RWPE2 (cell line): ENCODE measurements around the gene ZNF727.
"Not testable (repeated sequence)": the region's sequence is repeated elsewhere in the genome, so short reads cannot be mapped to it uniquely, and the experiment has no call there.

Source experiments
- ATAC-seq: fragments of 200-7000 bp; cut with Tn5 transposase; 3 replicates; pipeline ENCODE4 v1.9.1; 2021; ENCODE audit warnings: low read depth
- DNase-seq: peaks from one replicate; pipeline ENCODE4 v3.0.0-alpha.2; 2020; ENCODE audit warnings: low spot score
- H3K27ac ChIP-seq: fragments of 450-650 bp; 2 replicates; pipeline ENCODE4 v1.5.1; 2017; ENCODE audit warnings: mild to moderate bottlenecking; ENCODE audit not compliant: poor library complexity, severe bottlenecking
- H3K27me3 ChIP-seq: fragments of 250-450 bp; sonication (Bioruptor Pico); 2 replicates; pipeline ENCODE4 v1.5.1; 2021; ENCODE audit warnings: mild to moderate bottlenecking, moderate library complexity; ENCODE audit not compliant: insufficient read depth, poor library complexity, severe bottlenecking
- H3K36me3 ChIP-seq: fragments of 250-450 bp; sonication (Bioruptor Pico); 2 replicates; pipeline ENCODE4 v1.5.1; 2020; ENCODE audit warnings: low read depth, mild to moderate bottlenecking, moderate library complexity
- H3K4me1 ChIP-seq: fragments of 250-450 bp; sonication (Bioruptor Pico); 2 replicates; pipeline ENCODE4 v1.5.1; 2021; ENCODE audit warnings: mild to moderate bottlenecking, moderate library complexity; ENCODE audit not compliant: insufficient read depth, poor library complexity, severe bottlenecking
- H3K4me3 ChIP-seq: fragments of 250-450 bp; sonication (Bioruptor Pico); 2 replicates; pipeline ENCODE4 v1.5.1; 2021; ENCODE audit warnings: mild to moderate bottlenecking, moderate library complexity; ENCODE audit not compliant: severe bottlenecking
- H3K9me3 ChIP-seq: fragments of 250-450 bp; sonication (Bioruptor Pico); 2 replicates; pipeline ENCODE4 v1.5.1; 2021; ENCODE audit warnings: mild to moderate bottlenecking, moderate library complexity; ENCODE audit not compliant: severe bottlenecking
- TF ChIP-seq, protein P1 (sequence below): fragments of 450-650 bp; IDR thresholded peaks from one replicate; pipeline ENCODE4 v1.5.1; 2017; ENCODE audit warnings: mild to moderate bottlenecking, moderate library complexity; ENCODE audit not compliant: poor library complexity, severe bottlenecking

ZNF727 gene

GRCh38 chr7:64046041-64046389, 781 bp downstream of the ZNF727 start:
- no peak overlapping the region for H3K4me3 ChIP-seq
- H3K4me1 ChIP-seq: no peaks in the 10 kb centered on the region
- no peak for ATAC-seq
- peaks cover 7% of the 10 kb centered on the region for H3K9me3 ChIP-seq
- no peaks in the 10 kb centered on the region for H3K27me3 ChIP-seq
- TF ChIP-seq, protein P1, sequence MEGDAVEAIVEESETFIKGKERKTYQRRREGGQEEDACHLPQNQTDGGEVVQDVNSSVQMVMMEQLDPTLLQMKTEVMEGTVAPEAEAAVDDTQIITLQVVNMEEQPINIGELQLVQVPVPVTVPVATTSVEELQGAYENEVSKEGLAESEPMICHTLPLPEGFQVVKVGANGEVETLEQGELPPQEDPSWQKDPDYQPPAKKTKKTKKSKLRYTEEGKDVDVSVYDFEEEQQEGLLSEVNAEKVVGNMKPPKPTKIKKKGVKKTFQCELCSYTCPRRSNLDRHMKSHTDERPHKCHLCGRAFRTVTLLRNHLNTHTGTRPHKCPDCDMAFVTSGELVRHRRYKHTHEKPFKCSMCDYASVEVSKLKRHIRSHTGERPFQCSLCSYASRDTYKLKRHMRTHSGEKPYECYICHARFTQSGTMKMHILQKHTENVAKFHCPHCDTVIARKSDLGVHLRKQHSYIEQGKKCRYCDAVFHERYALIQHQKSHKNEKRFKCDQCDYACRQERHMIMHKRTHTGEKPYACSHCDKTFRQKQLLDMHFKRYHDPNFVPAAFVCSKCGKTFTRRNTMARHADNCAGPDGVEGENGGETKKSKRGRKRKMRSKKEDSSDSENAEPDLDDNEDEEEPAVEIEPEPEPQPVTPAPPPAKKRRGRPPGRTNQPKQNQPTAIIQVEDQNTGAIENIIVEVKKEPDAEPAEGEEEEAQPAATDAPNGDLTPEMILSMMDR: no peak
- H3K36me3 ChIP-seq: no peaks in the 10 kb centered on the region
- DNase-seq: no peak
- H3K27ac ChIP-seq: no peak overlapping the region

GRCh38 chr7:64077837-64078698, 32.8 kb downstream of the ZNF727 start:
- not testable (repeated sequence) for H3K4me1 ChIP-seq, H3K4me3 ChIP-seq, H3K27ac ChIP-seq, ATAC-seq, DNase-seq, H3K27me3 ChIP-seq, H3K36me3 ChIP-seq
- peaks cover 19% of the 10 kb centered on the region for H3K9me3 ChIP-seq

DNA sequence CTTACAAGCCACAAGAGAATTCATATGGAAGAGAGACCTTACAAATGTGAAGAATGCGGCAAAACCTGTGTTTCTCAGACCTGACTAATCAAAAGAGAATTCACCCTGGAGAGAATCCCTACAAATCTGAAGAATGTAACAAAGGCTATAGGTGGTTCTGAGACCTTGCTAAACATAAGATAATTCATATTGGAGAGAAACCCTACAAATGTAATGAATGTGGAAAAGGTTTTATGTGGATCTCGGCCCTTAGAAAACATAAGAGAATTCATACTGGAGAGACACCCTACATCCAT, 33.4 kb downstream of the ZNF727 start:
- DNase-seq (no peak), ATAC-seq (no peak)
- H3K9me3 ChIP-seq: peaks cover 19% of the 10 kb centered on the region
- no peaks in the 10 kb centered on the region for H3K4me1 ChIP-seq
- TF ChIP-seq, protein P1: no peak
- no peaks in the 10 kb centered on the region for H3K36me3 ChIP-seq
- no peak overlapping the region for H3K27ac ChIP-seq
- no peaks in the 10 kb centered on the region for H3K27me3 ChIP-seq
- H3K4me3 ChIP-seq: no peak overlapping the region

DNA sequence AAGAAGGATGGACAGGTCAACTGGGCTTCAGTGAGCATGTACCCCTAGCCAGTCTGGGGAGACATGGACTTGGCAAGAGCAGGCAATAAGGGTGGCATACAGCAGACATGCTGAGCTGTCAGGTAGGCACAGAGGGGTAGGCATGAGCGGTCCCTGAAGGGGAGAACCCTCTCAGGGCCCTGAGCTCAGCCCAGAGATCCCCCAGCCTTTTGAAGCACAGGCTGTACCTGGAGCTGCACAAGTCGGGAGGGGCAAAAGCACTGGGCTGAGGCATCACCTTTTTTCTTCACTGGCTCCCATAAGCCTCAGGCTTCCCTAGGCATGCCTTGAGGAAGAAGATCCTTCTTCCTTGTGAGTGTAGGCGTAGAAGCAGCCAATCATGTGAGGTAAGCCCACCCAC, 42.3 kb downstream of the ZNF727 start:
- H3K36me3 ChIP-seq: no peaks in the 10 kb centered on the region
- H3K9me3 ChIP-seq: peaks cover 2% of the 10 kb centered on the region
- no peaks in the 10 kb centered on the region for H3K4me1 ChIP-seq
- TF ChIP-seq, protein P1: no peak
- DNase-seq (no peak), ATAC-seq (no peak)
- H3K4me3 ChIP-seq: no peak overlapping the region
- no peak overlapping the region for H3K27ac ChIP-seq
- H3K27me3 ChIP-seq: no peaks in the 10 kb centered on the region

DNA sequence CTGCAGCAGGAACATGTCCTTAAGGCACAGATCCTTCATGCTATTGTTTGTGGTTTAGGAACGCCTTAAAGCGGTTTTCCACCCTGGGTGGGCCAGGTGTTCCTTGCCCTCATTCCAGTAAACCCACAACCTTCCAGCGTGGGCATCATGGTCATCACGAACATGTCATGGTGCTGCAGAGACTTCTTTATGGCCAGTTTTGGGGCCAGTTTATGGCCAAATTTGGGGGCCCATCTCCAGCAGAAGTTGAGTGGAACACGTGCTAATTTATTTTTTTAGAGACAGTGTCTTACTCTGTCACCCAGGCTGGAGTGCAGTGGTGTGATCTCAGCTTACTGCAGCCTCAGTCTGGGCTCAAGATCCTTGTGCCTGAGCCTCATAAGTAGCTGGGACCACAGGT, 43.6 kb downstream of the ZNF727 start:
- not testable (repeated sequence) for H3K9me3 ChIP-seq

More for the DNA sequence above, 43.6 kb downstream of the ZNF727 start:
- not testable (repeated sequence) for ATAC-seq, H3K27me3 ChIP-seq, DNase-seq, H3K36me3 ChIP-seq, H3K4me1 ChIP-seq, H3K27ac ChIP-seq, H3K4me3 ChIP-seq
